ENCODE data around the gene FTCDNL1. TPM values are rescaled to one million over a fixed set of nuclear protein-coding genes. Genes with fewer than 3 reads are reported as not detected.

Gene FTCDNL1
- polyA plus RNA-seq, 1 of the 3 experiments (the other 2 are of a cell fraction): not detected

DNA sequence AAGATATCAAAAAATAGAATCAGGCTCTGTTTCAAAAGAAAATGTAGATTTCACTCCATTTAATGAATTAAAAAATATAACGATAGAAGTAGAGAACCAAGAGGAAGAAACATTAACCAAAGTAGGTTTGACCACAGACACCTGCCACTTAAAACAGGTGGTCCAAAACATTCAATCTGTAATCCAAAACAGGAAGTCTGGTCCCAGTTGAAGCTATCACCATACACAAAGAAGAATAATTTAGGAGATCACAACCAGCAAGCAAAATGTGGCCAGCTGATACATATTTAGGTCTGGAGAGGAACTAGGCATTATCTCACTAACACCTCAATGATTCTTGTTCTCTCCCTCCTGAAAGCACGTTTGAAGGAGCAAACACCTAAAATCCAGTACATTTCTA, 73.1 kb downstream of the FTCDNL1 start:
- no peak for DNase-seq
- Histone ChIP-seq H3K4me3 (ENCODE audit: low read depth in 2 of 2, low read length in 1 of 2) (no peak overlapping the region), H3K9ac (no peak overlapping the region), H2AFZ (ENCODE audit: low read depth) (no peak overlapping the region), H3K27ac (ENCODE audit: low read depth in 2 of 2, low read length in 1 of 2) (no peak overlapping the region), H3K9me3 (no peaks in the 10 kb centered on the region), H3K79me2 (ENCODE audit: insufficient read depth) (no peaks in the 10 kb centered on the region), H3K4me2 (no peak overlapping the region), H3F3A (replicated peaks; ENCODE audit: insufficient read depth) (no peaks in the 10 kb centered on the region), H4K20me1 (ENCODE audit: insufficient read depth) (no peaks in the 10 kb centered on the region), H3K27me3 (ENCODE audit: insufficient read depth) (no peaks in the 10 kb centered on the region; the same call in 1 of the 2 replicates), H3K4me1 (ENCODE audit: control insufficient read depth in 1 of 2, insufficient read depth in 2 of 2, low read depth in 1 of 2, low read length in 1 of 2) (no peaks in the 10 kb centered on the region), H3K36me3 (replicated peaks in 1 of 2; ENCODE audit: control insufficient read depth in 1 of 2, insufficient read depth in 2 of 2, low read length in 1 of 2) (no peaks in the 10 kb centered on the region), H3K9me2 (no peaks in the 10 kb centered on the region)
- ChIA-PET CTCF (no interaction called here), POLR2A (no interaction called here)
- 34% methylated on average over 2 of the region's 2 CpGs for WGBS (ENCODE audit: low lambda C conversion rate)
- TF ChIP-seq NFIC (IDR thresholded peaks at IDR 0.05; ENCODE audit: borderline replicate concordance) (no peak), TEAD4 (IDR thresholded peaks at IDR 0.05; ENCODE audit: borderline replicate concordance, insufficient read depth) (no peak), FOSL2 (IDR thresholded peaks at IDR 0.05; ENCODE audit: borderline replicate concordance, low read depth) (no peak), CHD2 (IDR thresholded peaks at IDR 0.05; ENCODE audit: low read length, partially characterized antibody) (no peak), SIN3A (IDR thresholded peaks at IDR 0.05; ENCODE audit: borderline replicate concordance, low read depth, low read length) (no peak), MXI1 (IDR thresholded peaks at IDR 0.05; ENCODE audit: low read depth, low read length) (no peak), JUND (IDR thresholded peaks at IDR 0.05) (no peak)
- TF ChIP-seq, protein P1, sequence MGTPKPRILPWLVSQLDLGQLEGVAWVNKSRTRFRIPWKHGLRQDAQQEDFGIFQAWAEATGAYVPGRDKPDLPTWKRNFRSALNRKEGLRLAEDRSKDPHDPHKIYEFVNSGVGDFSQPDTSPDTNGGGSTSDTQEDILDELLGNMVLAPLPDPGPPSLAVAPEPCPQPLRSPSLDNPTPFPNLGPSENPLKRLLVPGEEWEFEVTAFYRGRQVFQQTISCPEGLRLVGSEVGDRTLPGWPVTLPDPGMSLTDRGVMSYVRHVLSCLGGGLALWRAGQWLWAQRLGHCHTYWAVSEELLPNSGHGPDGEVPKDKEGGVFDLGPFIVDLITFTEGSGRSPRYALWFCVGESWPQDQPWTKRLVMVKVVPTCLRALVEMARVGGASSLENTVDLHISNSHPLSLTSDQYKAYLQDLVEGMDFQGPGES (IDR thresholded peaks at IDR 0.05; ENCODE audit: low read depth, low read length): no peak

DNA sequence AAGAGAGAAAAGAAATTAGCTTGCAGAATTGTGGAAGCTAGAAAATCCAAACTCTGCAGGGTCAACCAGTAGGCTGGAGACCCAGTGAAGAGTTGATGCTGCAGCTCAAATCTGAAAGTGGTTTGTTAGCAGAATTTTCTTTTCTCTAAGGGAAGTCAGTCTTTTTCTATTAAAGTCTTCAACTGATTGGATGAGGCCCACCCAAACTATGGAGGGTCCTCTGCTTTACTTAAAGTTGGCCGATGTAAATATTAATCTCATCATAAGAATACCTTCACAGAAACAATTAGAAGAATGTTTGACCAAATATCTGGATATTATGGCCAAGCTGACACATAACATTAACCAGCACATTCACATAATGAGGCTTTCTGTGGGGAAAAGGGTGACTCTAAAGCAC, 73.7 kb downstream of the FTCDNL1 start:
- no peak overlapping the region for H3K4me3 ChIP-seq (ENCODE audit: low read depth in 2 of 2, low read length in 1 of 2)
- 0% methylated on average over 1 of the region's 1 CpG for WGBS (ENCODE audit: low lambda C conversion rate)
- H3K9me3 ChIP-seq: no peaks in the 10 kb centered on the region
- H3F3A ChIP-seq (replicated peaks; ENCODE audit: insufficient read depth): no peaks in the 10 kb centered on the region
- H4K20me1 ChIP-seq (ENCODE audit: insufficient read depth): no peaks in the 10 kb centered on the region
- H3K9me2 ChIP-seq: no peaks in the 10 kb centered on the region
- no peaks in the 10 kb centered on the region for H3K4me1 ChIP-seq (ENCODE audit: control insufficient read depth in 1 of 2, insufficient read depth in 2 of 2, low read depth in 1 of 2, low read length in 1 of 2)
- DNase-seq: no peak
- no peak overlapping the region for H3K4me2 ChIP-seq
- H2AFZ ChIP-seq (ENCODE audit: low read depth): no peak overlapping the region
- H3K27ac ChIP-seq (ENCODE audit: low read depth in 2 of 2, low read length in 1 of 2): no peak overlapping the region
- CTCF ChIA-PET: no interaction called here
- no peaks in the 10 kb centered on the region; the same call in 1 of the 2 replicates for H3K27me3 ChIP-seq (ENCODE audit: insufficient read depth)
- H3K79me2 ChIP-seq (ENCODE audit: insufficient read depth): no peaks in the 10 kb centered on the region
- no peak overlapping the region for H3K9ac ChIP-seq
- POLR2A ChIA-PET: no interaction called here
- TF ChIP-seq EZH2phosphoT487 (IDR thresholded peaks at IDR 0.05; ENCODE audit: borderline replicate concordance, low read depth): no peak
- no peak for TF ChIP-seq MEF2A (IDR thresholded peaks at IDR 0.05; ENCODE audit: borderline replicate concordance, low read depth)
- no peak for TF ChIP-seq RFX5 (IDR thresholded peaks at IDR 0.05; ENCODE audit: low read length)
- TF ChIP-seq TEAD4 (IDR thresholded peaks at IDR 0.05; ENCODE audit: borderline replicate concordance, insufficient read depth): no peak
- TF ChIP-seq FOSL2 (IDR thresholded peaks at IDR 0.05; ENCODE audit: borderline replicate concordance, low read depth): no peak
- no peak for TF ChIP-seq CHD2 (IDR thresholded peaks at IDR 0.05; ENCODE audit: low read length, partially characterized antibody)
- TF ChIP-seq FOXM1 (IDR thresholded peaks at IDR 0.05; ENCODE audit: low read depth): no peak
- TF ChIP-seq SIN3A (IDR thresholded peaks at IDR 0.05; ENCODE audit: borderline replicate concordance, low read depth, low read length): no peak
- TF ChIP-seq GATA2 (CRISPR knock-in tag; IDR thresholded peaks at IDR 0.05): no peak
- no peak for TF ChIP-seq RAD21 (IDR thresholded peaks at IDR 0.05; ENCODE audit: low read length)
- TF ChIP-seq REST (IDR thresholded peaks at IDR 0.05; ENCODE audit: low read depth, low read length): no peak
- no peak for TF ChIP-seq ELF1 (IDR thresholded peaks at IDR 0.05)
- no peak for TF ChIP-seq NFIC (IDR thresholded peaks at IDR 0.05; ENCODE audit: borderline replicate concordance)
- TF ChIP-seq SMC3 (IDR thresholded peaks at IDR 0.05; ENCODE audit: low read depth, low read length): no peak
- no peak for TF ChIP-seq NRF1 (IDR thresholded peaks at IDR 0.05; ENCODE audit: low read depth, low read length)
- no peak for TF ChIP-seq PBX3 (IDR thresholded peaks at IDR 0.05)
- H3K36me3 ChIP-seq (replicated peaks in 1 of 2; ENCODE audit: control insufficient read depth in 1 of 2, insufficient read depth in 2 of 2, low read length in 1 of 2): no peaks in the 10 kb centered on the region

Measured in SK-N-SH (cell line).